ENCODE results near the gene CAD.

DNA sequence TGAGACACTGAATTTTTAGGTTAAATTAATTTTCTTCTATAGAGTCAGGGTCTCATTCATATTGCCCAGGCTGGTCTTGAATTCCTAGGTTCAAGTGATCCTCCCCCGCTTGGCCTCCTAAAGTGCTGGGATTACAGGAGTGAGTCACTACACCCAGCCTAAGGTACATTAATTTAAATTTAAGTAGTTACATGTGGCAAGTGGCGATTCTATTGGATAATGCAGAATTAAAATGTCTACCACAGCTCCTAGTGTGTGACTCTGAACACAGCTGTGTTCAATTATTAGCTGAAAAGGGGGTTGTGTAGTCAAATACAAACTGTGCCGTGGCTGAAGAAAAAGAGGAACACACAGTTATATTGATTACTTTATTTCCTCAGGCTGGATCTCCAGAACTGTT, 2.2 kb upstream of the CAD start:
- no peak for TF ChIP-seq POLR2A (IDR thresholded peaks at IDR 0.05; ENCODE audit: low read length)
- no peak for TF ChIP-seq GATA1 (IDR thresholded peaks at IDR 0.05; ENCODE audit: low read depth, low read length)

Data from erythroblast (primary cell).